Measurements from ENCODE around the gene EPHA4.

GRCh38 chr2:221461901-221462300, 110.2 kb downstream of the EPHA4 start:
- TF ChIP-seq EZH2 (IDR thresholded peaks at IDR 0.05; ENCODE audit: low read length), result no peak
- no peak for TF ChIP-seq CTCF (optimal IDR thresholded peaks at IDR 0.05 in 1 of 3, IDR thresholded peaks at IDR 0.05 in 1 of 3, conservative IDR thresholded peaks at IDR 0.05 in 1 of 3; ENCODE audit: extremely low read depth in 1 of 3, insufficient read depth in 2 of 3, low read length in 3 of 3)

Data from keratinocyte (primary cell).